ENCODE measurements around the gene HIPK2. TPM values are rescaled to one million over a fixed set of nuclear protein-coding genes. Genes with fewer than 3 reads are reported as not detected.
A peak's percentile ranks its signal among the peaks of the same experiment; 100 is the strongest.

Gene HIPK2
- total RNA-seq, 1 donor, result 28.8 TPM

DNA sequence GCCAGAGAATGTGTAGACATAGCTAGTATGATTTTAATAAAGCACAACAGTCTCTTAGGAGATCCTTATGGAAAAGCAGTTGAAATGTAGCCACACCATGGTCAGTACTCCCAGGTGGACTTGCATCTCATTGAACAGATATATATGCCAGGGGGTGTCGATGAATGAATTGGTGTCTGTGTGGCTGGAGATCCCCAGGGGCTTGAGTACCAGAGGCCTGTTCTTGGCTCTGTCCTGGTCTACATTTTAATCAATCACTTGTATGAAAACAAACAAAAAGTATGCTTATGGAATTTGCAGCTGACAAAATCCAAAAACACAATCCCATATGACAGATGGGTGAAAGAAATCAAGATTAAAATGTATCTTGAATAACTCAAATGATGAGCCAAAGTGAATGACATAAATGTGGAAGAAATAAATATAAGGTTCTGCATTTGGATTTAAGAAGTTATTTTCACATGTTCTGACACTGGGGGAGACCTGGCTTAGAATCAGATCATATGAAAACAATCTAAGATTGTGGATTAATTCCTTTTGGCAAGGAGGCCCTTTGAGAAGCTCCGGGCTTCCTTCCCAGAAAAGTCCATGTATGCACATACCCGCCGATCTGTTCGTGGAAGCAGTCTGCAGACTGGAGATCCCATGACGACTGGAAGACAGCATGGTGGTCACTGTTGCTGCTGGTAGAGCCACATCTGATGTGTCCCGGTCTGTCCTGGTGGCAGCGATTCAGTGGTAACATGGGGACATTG lies 238.7 kb downstream of the HIPK2 start:
- H3K4me3 ChIP-seq (ENCODE audit: low read depth, low read length), result no peak overlapping the region
- peak; percentile 59 for DNase-seq (ENCODE audit: low read depth)
- TF ChIP-seq, protein P1, sequence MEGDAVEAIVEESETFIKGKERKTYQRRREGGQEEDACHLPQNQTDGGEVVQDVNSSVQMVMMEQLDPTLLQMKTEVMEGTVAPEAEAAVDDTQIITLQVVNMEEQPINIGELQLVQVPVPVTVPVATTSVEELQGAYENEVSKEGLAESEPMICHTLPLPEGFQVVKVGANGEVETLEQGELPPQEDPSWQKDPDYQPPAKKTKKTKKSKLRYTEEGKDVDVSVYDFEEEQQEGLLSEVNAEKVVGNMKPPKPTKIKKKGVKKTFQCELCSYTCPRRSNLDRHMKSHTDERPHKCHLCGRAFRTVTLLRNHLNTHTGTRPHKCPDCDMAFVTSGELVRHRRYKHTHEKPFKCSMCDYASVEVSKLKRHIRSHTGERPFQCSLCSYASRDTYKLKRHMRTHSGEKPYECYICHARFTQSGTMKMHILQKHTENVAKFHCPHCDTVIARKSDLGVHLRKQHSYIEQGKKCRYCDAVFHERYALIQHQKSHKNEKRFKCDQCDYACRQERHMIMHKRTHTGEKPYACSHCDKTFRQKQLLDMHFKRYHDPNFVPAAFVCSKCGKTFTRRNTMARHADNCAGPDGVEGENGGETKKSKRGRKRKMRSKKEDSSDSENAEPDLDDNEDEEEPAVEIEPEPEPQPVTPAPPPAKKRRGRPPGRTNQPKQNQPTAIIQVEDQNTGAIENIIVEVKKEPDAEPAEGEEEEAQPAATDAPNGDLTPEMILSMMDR (IDR thresholded peaks at IDR 0.05; ENCODE audit: insufficient read depth, low read length), result no peak

DNA sequence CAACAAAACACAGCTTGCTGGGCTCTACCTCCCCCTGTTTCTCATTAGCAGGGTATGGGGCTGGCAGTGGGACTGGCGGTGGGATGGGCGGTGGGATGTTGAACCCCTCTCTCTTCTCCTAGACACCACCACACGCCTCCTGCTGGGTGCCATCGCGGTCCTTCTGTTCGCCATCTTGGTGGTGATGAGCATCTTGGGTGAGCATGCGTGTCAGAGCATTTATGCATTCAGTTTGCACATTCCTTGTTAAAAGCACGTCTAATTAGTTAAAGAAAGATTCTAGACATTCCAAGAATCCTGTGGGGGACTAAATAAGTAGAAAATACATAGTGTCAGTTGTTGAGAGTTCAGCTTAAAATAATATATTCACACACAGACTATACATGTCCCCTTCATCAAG lies 241.6 kb downstream of the HIPK2 start:
- no peak for DNase-seq (ENCODE audit: low read depth)
- TF ChIP-seq, protein P1 (IDR thresholded peaks at IDR 0.05; ENCODE audit: insufficient read depth, low read length), result no peak
- no peak overlapping the region for H3K4me3 ChIP-seq (ENCODE audit: low read depth, low read length)

DNA sequence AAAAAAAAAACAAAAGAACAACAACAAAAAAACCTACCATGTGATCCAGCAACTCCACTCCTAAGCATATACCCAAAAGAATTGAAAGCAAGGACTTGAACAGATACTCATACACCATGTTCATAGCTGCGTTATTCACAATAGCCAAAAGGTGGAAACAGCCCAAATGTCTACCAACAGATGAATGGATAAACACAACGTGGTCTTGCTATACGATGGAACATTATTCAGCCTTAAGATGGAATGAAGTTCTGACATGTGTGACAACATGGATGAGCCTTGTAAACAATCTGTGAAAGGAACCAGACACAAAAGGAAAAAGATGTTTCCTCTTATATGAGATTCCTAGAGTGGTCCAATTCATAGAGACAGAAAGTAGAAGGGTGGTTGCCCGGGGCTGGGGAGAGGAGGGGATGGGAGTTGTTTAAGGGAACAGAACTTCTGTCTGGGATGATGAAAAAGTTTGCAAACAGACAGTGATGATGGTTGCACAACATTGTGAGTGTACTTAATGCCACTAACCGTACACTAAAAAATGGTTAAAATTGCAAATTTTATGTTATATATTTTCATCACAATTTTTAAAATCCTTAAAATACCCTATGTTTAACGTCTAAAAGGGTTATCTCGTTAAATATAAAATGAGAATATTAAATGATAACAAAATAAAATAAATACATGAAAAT lies 242.7 kb downstream of the HIPK2 start:
- no peak for DNase-seq (ENCODE audit: low read depth)
- TF ChIP-seq, protein P1 (IDR thresholded peaks at IDR 0.05; ENCODE audit: insufficient read depth, low read length), result no peak
- no peak overlapping the region for H3K4me3 ChIP-seq (ENCODE audit: low read depth, low read length)

DNA sequence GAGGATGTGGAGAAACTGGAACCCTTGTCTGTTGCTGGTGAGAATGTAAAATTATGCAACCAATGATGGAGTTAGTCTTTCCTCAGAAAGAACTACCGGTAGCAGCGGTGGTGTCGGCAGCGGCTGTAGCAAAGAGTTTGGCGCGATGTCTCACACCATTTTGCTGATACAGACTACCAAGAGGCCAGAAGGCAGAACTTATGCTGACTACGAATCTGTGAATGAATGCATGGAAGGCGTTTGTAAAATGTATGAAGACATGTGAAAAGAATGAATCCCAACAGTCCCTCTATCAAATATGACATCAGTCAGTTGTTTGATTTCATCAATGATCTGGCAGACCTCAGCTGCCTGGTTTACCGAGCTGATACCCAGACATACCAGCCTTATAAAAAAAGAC lies 243.7 kb downstream of the HIPK2 start:
- DNase-seq (ENCODE audit: low read depth), result no peak
- H3K4me3 ChIP-seq (ENCODE audit: low read depth, low read length), result no peak overlapping the region
- TF ChIP-seq, protein P1 (IDR thresholded peaks at IDR 0.05; ENCODE audit: insufficient read depth, low read length), result no peak

DNA sequence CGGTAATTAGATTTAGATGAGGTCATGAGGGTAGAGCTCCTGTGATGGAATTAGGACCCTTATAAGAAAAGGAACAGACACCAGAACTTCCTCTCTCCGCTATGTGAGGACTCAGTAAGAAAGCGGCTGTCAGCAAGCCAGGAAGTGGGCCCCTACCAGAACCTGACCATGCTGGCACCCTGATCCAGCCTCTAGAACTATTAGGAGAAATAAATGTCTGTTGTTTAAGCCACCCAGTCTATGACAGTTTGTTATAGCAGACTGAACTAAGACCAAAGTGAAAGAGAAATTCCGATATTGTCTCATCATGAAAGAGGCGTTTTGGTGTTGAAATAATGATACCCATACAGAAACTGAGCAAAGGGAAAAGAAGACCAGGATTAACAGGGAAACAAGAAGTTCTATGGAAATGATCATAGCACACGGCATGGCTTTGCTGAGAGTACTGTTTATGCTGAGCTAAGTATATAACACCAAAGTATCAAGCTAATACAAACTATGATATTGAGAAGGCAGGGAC lies 245.1 kb downstream of the HIPK2 start:
- DNase-seq (ENCODE audit: low read depth), result no peak
- H3K4me3 ChIP-seq (ENCODE audit: low read depth, low read length), result no peak overlapping the region

DNA sequence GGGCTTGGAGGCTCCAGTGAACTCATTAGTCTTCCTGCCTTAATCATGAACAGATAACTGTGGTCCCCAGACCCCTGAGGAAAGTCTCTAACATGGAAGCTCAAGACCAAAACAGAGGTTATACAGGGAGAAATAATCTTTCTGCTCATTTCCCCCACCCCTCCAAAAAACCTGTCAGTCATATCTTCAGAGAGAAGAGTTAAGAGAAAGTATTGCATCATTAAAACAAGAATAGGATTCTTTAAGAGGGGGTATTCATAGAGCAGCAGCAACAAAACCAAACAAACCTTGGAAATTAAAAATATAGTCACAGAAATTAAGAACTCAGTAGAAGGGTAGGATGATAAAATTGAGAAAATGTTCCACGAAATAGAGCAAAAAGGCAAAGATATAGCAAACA lies 246.7 kb downstream of the HIPK2 start:
- TF ChIP-seq, protein P1 (IDR thresholded peaks at IDR 0.05; ENCODE audit: insufficient read depth, low read length), result no peak
- no peak for DNase-seq (ENCODE audit: low read depth)
- no peak overlapping the region for H3K4me3 ChIP-seq (ENCODE audit: low read depth, low read length)

More for the DNA sequence above, 245.1 kb downstream of the HIPK2 start:
- TF ChIP-seq, protein P1 (IDR thresholded peaks at IDR 0.05; ENCODE audit: insufficient read depth, low read length), result no peak
